GM18511 (cell line): Measurements from ENCODE around the gene SHISA9.
"Not testable (repeated sequence)": the region's sequence is repeated elsewhere in the genome, so short reads cannot be mapped to it uniquely, and the experiment has no call there.

Experiments used
- ATAC-seq: cut with Tn5 transposase; IDR thresholded peaks from one replicate; pipeline ENCODE4 v1.9.1; 2021; ENCODE audit warnings: mild to moderate bottlenecking, moderate library complexity; ENCODE audit not compliant: unreplicated experiment

The SHISA9 gene

GRCh38 chr16:12901597-12902461, at the start of gene SHISA9:
Gene SHISA9 (plus strand): TSS chr16:12901598.
- no peak for ATAC-seq

- ATAC-seq, result no peak
These were observed 47.4 kb upstream of the SHISA9 start for GRCh38 chr16:12853972-12854371.

GRCh38 chr16:12857435-12857834, 44.0 kb upstream of the SHISA9 start:
- ATAC-seq, result not testable (repeated sequence)

- no peak for ATAC-seq
These were observed 39.1 kb upstream of the SHISA9 start for GRCh38 chr16:12862327-12862726.

DNA sequence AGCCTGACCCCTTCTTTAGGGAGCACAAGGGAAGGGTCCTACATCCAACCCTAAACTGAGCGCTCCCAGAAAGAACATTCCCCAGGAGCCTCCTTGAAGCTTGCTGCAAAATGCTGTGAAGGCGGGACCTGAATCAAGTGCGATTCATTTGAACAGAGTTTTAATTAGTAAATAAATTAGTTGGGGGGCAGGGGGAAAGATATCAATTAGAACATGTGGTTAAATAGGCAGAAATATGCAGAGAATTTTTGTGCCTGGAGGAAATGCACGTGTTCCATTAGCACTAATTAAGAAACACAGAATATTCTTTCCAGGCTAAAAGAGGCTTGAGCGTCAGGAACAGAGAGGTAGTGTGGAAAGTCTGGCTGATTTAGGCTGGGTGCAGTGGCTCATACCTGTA, 38.5 kb upstream of the SHISA9 start:
- ATAC-seq, result no peak

- ATAC-seq, result no peak
These were observed 34.3 kb upstream of the SHISA9 start for GRCh38 chr16:12866981-12867551.

- ATAC-seq, result no peak
These were observed 33.2 kb upstream of the SHISA9 start for GRCh38 chr16:12868169-12868568.

DNA sequence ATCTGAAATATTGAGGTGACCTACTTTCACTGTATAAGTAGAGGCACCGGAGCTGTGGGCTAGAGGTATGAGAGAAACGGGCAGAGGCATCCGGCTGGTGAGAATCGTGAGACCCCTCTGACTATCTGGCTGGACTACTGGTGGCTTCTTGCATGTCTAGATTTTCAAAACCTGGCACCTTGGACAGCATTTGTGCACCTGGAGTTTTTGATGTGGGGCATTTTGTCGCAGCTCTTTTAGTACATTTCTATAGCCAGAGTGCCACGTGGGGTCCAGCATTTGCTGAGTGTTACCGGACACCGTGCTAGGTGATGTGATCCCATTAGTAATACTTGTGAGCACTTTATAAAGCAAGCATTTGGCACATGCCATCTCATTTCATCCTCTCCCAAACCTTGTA, 32.6 kb upstream of the SHISA9 start:
- ATAC-seq, result no peak

DNA sequence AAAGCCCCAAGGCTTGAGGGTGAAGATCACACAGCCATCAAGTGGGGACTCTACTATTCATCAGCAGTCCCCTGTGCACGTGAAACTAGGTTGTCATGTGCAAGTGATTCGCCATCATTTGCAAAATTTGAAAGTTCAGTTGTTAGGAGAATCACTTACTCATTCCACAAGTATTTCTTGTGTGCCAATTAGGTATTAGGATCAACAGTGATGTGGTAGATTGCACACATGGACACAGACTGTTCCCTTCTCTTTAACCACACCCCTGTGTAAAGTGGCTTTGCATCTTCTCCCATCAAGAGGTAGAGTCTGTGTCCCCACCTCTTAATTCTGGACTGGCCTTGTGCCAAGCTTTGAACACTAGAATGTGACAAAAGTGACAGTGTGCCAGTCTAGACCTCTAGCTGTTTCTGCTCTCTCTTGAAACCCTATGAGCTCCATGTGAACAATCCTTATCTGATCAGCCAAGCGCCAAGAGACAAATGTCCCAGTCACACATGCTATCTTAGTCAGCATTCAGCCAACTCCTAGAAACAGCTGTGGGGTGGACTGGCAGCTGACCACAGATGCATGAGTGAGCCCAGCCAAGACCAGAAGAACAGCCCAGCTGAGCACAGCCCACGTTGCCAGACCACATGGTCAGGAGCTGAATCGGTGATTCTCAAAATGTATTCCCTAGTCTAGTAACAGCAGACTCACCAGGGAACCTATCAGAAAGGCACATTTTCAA, 31.5 kb upstream of the SHISA9 start:
- no peak for ATAC-seq

- ATAC-seq, result no peak
These were observed 29.6 kb upstream of the SHISA9 start for GRCh38 chr16:12871784-12872183.

- ATAC-seq, result no peak
These were observed 27.2 kb upstream of the SHISA9 start for GRCh38 chr16:12874186-12874585.

DNA sequence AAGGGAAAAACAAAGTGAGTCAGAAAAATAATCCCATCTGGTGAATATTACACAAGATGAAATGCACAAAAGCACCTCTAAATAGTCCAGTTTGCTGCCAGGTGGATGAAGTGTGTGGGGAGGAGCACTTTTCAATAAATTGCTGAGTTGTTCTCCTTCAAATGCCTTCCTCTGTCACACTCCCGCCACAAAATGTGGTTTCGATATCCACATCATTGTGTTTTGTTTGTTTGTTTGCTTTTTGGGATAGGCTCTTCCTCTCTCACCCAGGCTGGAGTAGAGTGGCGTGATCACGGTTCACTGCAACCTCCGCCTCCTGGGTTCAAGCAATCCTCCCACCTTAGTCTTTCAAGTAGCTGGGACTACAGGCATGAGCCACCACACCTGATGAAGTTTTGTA, 24.6 kb upstream of the SHISA9 start:
- no peak for ATAC-seq

DNA sequence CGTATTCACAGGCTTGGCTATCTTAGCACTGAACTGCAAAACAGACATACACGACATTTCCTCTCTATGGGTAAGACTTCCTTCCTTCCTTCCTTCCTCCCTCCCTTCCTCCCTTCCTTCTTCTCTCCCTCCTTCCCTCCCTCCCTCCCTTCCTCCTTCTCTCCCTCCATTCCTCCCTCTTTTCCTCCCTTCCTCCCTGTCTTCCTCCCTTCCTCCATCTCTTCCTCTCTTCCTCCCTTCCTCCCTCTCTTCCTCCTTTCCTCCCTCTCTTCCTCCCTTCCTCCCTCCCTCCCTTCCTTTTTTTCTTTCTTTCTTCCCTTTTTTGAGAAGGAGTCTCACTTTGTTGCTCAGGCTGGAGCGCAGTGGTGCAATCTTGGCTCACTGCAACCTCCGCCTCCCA, 22.4 kb upstream of the SHISA9 start:
- ATAC-seq, result no peak

- ATAC-seq, result no peak
These were observed 21.6 kb upstream of the SHISA9 start for GRCh38 chr16:12879812-12880211.

DNA sequence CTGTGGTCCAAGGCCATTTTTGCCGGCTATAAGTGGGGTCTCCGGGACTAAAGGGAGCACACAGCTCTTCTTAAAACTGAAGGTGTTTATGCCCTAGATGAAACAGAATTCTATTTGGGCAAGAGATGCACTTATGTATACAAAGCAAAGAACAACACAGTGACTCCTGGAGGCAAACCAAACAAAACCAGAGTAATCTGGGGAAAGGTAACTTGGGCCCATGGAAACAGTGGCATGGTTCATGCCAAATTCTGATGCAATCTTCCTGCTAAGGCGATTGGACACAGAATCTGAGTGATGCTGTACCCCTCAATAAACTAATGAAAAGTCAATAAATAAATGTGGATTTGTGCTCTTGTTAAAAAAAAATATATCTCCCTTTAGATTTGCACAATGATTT, 20.2 kb upstream of the SHISA9 start:
- ATAC-seq, result no peak

DNA sequence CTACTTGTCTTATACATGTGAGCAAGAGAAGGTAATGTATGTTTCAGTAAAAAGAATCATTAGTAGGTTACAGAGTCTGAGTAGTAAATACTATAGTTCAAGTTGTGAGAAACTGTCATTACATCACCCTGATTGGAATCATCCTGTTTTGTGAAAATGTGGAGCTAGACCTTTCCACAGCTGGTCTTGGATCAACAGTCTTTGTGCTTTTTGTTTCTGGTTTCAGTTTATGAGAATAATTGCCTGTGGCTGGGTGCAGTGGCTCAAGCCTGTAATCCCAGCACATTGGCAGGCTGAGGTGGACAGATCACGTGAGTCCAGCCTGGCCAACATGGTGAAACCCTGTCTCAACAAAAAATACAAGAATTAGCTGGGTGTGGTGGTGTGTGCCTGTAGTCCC, 19.7 kb upstream of the SHISA9 start:
- no peak for ATAC-seq

DNA sequence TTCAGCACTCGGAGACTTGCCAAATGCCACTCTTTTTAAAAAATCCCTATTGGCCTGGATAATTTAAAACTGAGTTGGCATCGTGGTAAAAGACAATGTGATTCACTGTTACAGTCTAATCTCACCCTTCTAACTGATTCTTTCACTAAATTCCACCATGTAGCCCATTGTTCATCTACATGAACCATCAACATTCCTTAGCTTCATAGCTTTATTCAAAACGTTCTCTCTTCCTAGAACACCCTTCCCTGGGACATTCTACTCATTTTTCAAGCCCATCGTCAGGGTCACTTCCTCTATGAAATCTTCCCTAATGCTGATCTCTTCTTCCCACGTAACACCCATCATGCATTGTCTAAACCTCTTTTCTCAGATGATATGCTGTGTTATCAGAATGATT, 15.7 kb upstream of the SHISA9 start:
- no peak for ATAC-seq

GRCh38 chr16:12891836-12892235, 9.6 kb upstream of the SHISA9 start:
- ATAC-seq, result no peak

GRCh38 chr16:12893050-12893750, 8.2 kb upstream of the SHISA9 start:
- ATAC-seq, result no peak

DNA sequence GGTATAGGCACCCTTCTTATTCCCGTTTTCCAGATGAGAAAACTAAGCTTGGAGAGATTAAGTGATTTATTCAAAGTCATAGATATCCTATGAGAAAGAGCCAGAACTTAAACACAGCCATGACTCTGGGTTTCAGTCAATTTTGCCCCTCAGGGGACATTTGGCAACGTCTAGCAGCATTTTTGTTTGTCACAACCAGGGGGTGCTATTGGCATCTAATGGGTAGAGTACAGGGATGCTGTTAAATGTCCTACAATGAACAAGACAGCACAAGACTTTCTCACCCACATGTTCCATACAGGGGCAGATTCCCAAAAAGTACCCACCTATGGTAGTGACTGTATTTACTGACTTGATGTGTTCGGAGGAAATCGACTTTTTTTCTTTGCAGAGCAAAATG, 4.8 kb upstream of the SHISA9 start:
- no peak for ATAC-seq

DNA sequence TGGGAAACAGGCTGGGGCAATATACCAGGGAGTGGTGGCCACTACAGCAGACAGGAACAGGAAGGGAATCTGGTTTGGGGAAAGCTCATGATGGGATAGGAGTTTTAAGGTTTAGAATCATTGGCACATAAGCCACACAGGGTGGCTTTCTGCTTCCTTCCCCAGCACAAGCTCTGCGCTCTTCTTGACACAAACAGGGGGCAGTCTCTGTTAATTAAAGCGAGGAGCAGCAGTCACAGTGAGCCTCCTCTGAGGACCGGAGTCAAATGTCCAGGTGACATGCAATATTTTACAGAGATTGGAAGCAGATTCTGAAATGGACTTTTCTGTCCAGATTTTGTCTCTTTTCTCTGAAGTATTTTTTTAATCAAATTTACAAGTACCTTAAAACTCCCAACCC, 2.8 kb upstream of the SHISA9 start:
- no peak for ATAC-seq
